NCI-H748 treated with DMSO at 0.1 percent for 48 hours (cell line): ENCODE measurements around the gene ZMYND11.
"Not testable (repeated sequence)": the region's sequence is repeated elsewhere in the genome, so short reads cannot be mapped to it uniquely, and the experiment has no call there.

ENCODE experiments used
- DNase-seq: peaks from one replicate; lab custom pipeline; 2025; lab: John Stamatoyannopoulos, UW

Gene ZMYND11

GRCh38 chr10:244227-244626, 109.0 kb downstream of the ZMYND11 start:
- DNase-seq, result no peak

GRCh38 chr10:246431-246830, 111.2 kb downstream of the ZMYND11 start:
- no peak for DNase-seq

- no peak for DNase-seq
Observed at GRCh38 chr10:247480-247879, 112.2 kb downstream of the ZMYND11 start.

GRCh38 chr10:248307-248706, 113.1 kb downstream of the ZMYND11 start:
- no peak for DNase-seq

- DNase-seq, result no peak
Observed at GRCh38 chr10:251982-252582, 116.8 kb downstream of the ZMYND11 start.

GRCh38 chr10:260819-261429, 125.7 kb downstream of the ZMYND11 start:
- no peak for DNase-seq

GRCh38 chr10:264160-265073, 129.2 kb downstream of the ZMYND11 start:
- not testable (repeated sequence) for DNase-seq

GRCh38 chr10:265074-265440, 129.8 kb downstream of the ZMYND11 start:
- DNase-seq, result not testable (repeated sequence)

- DNase-seq, result not testable (repeated sequence)
Observed at GRCh38 chr10:265816-266588, 130.7 kb downstream of the ZMYND11 start.

- no peak for DNase-seq
Observed at GRCh38 chr10:266974-267425, 131.7 kb downstream of the ZMYND11 start.

- DNase-seq, result no peak
Observed at GRCh38 chr10:267705-268104, 132.4 kb downstream of the ZMYND11 start.

GRCh38 chr10:269440-270074, 134.3 kb downstream of the ZMYND11 start:
- DNase-seq, result no peak

GRCh38 chr10:271201-271600, 135.9 kb downstream of the ZMYND11 start:
- DNase-seq, result no peak

GRCh38 chr10:271722-272121, 136.5 kb downstream of the ZMYND11 start:
- DNase-seq, result no peak

GRCh38 chr10:273088-273487, 137.8 kb downstream of the ZMYND11 start:
- DNase-seq, result no peak

- DNase-seq, result no peak
Observed at GRCh38 chr10:274866-275265, 139.6 kb downstream of the ZMYND11 start.

GRCh38 chr10:275680-276079, 140.4 kb downstream of the ZMYND11 start:
- no peak for DNase-seq

GRCh38 chr10:277963-278362, 142.7 kb downstream of the ZMYND11 start:
- DNase-seq, result no peak

- no peak for DNase-seq
Observed at GRCh38 chr10:278707-279106, 143.5 kb downstream of the ZMYND11 start.

- no peak for DNase-seq
Observed at GRCh38 chr10:279232-279631, 144.0 kb downstream of the ZMYND11 start.

- DNase-seq, result no peak
Observed at GRCh38 chr10:279655-280054, 144.4 kb downstream of the ZMYND11 start.
